HEK293 (cell line): Measurements from ENCODE around the gene UTP4.

Experiments used
- KLF9 ChIP-seq: fragments of 450-650 bp; formaldehyde crosslinking; IDR thresholded peaks from 2 replicates; pipeline ENCODE4 v1.5.1; 2016; ENCODE audit warnings: missing biosample characterization, missing genetic modification characterization, low read depth
- MEIS1 ChIP-seq: sonication (generic); formaldehyde crosslinking; IDR thresholded peaks from 2 replicates; pipeline ENCODE4 v1.8.1; 2022; ENCODE audit warnings: missing genetic modification reagents, mild to moderate bottlenecking, borderline replicate concordance
- PRDM10 ChIP-seq: fragments of 450-650 bp; formaldehyde crosslinking; IDR thresholded peaks from 2 replicates; pipeline ENCODE4 v1.5.1; 2016; ENCODE audit warnings: missing biosample characterization, missing genetic modification characterization
- ZBTB17 ChIP-seq: fragments of 450-650 bp; formaldehyde crosslinking; IDR thresholded peaks from 2 replicates; pipeline ENCODE4 v1.5.1; 2016; ENCODE audit warnings: missing biosample characterization, missing genetic modification characterization
- ZNF174 ChIP-seq: fragments of 450-650 bp; formaldehyde crosslinking; IDR thresholded peaks from 2 replicates; pipeline ENCODE4 v1.5.0; 2017; ENCODE audit warnings: missing biosample characterization, mild to moderate bottlenecking, missing genetic modification characterization
- ZNF24 ChIP-seq: fragments of 450-650 bp; formaldehyde crosslinking; IDR thresholded peaks from 2 replicates; pipeline ENCODE4 v1.5.1; 2016; ENCODE audit warnings: missing biosample characterization, missing genetic modification characterization
- ZNF350 ChIP-seq: fragments of 450-650 bp; formaldehyde crosslinking; IDR thresholded peaks from 2 replicates; pipeline ENCODE4 v1.5.0; 2017; ENCODE audit warnings: missing biosample characterization, mild to moderate bottlenecking, missing genetic modification characterization
- ZNF623 ChIP-seq: fragments of 450-650 bp; formaldehyde crosslinking; IDR thresholded peaks from 2 replicates; pipeline ENCODE4 v1.5.1; 2016; ENCODE audit warnings: missing biosample characterization, missing genetic modification characterization
- TF ChIP-seq, protein P1 (sequence below): fragments of 450-650 bp; formaldehyde crosslinking; optimal IDR thresholded peaks from 2 replicates; pipeline ENCODE3; 2016; ENCODE audit warnings: missing biosample characterization, mild to moderate bottlenecking, missing genetic modification characterization
- TF ChIP-seq, protein P2 (sequence below): fragments of 450-650 bp; formaldehyde crosslinking; IDR thresholded peaks from 2 replicates; pipeline ENCODE4 v1.5.1; 2016; ENCODE audit warnings: missing biosample characterization, missing genetic modification characterization
- TF ChIP-seq, protein P3 (sequence below): fragments of 450-650 bp; formaldehyde crosslinking; IDR thresholded peaks from 2 replicates; pipeline ENCODE4 v1.5.1; 2017; ENCODE audit warnings: missing biosample characterization, missing genetic modification characterization
- TF ChIP-seq, protein P4 (sequence below): fragments of 450-650 bp; formaldehyde crosslinking; IDR thresholded peaks from 2 replicates; pipeline ENCODE4 v1.5.1; 2017; ENCODE audit warnings: missing biosample characterization, missing genetic modification characterization

- TF ChIP-seq, protein P1, sequence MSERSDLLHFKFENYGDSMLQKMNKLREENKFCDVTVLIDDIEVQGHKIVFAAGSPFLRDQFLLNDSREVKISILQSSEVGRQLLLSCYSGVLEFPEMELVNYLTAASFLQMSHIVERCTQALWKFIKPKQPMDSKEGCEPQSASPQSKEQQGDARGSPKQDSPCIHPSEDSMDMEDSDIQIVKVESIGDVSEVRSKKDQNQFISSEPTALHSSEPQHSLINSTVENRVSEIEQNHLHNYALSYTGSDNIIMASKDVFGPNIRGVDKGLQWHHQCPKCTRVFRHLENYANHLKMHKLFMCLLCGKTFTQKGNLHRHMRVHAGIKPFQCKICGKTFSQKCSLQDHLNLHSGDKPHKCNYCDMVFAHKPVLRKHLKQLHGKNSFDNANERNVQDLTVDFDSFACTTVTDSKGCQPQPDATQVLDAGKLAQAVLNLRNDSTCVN (tag by site-specific recombination): no peak
- TF ChIP-seq, protein P2, sequence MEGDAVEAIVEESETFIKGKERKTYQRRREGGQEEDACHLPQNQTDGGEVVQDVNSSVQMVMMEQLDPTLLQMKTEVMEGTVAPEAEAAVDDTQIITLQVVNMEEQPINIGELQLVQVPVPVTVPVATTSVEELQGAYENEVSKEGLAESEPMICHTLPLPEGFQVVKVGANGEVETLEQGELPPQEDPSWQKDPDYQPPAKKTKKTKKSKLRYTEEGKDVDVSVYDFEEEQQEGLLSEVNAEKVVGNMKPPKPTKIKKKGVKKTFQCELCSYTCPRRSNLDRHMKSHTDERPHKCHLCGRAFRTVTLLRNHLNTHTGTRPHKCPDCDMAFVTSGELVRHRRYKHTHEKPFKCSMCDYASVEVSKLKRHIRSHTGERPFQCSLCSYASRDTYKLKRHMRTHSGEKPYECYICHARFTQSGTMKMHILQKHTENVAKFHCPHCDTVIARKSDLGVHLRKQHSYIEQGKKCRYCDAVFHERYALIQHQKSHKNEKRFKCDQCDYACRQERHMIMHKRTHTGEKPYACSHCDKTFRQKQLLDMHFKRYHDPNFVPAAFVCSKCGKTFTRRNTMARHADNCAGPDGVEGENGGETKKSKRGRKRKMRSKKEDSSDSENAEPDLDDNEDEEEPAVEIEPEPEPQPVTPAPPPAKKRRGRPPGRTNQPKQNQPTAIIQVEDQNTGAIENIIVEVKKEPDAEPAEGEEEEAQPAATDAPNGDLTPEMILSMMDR (tag by site-specific recombination): no peak
- TF ChIP-seq ZNF350 (tag by site-specific recombination) (no peak), ZBTB17 (tag by site-specific recombination) (no peak), PRDM10 (tag by site-specific recombination) (no peak), ZNF24 (tag by site-specific recombination) (no peak), MEIS1 (CRISPR knock-in tag) (no peak), ZNF174 (no peak), KLF9 (tag by site-specific recombination) (no peak), ZNF623 (tag by site-specific recombination) (no peak)
- TF ChIP-seq, protein P3, sequence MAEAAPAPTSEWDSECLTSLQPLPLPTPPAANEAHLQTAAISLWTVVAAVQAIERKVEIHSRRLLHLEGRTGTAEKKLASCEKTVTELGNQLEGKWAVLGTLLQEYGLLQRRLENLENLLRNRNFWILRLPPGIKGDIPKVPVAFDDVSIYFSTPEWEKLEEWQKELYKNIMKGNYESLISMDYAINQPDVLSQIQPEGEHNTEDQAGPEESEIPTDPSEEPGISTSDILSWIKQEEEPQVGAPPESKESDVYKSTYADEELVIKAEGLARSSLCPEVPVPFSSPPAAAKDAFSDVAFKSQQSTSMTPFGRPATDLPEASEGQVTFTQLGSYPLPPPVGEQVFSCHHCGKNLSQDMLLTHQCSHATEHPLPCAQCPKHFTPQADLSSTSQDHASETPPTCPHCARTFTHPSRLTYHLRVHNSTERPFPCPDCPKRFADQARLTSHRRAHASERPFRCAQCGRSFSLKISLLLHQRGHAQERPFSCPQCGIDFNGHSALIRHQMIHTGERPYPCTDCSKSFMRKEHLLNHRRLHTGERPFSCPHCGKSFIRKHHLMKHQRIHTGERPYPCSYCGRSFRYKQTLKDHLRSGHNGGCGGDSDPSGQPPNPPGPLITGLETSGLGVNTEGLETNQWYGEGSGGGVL (tag by site-specific recombination): no peak
- TF ChIP-seq, protein P4, sequence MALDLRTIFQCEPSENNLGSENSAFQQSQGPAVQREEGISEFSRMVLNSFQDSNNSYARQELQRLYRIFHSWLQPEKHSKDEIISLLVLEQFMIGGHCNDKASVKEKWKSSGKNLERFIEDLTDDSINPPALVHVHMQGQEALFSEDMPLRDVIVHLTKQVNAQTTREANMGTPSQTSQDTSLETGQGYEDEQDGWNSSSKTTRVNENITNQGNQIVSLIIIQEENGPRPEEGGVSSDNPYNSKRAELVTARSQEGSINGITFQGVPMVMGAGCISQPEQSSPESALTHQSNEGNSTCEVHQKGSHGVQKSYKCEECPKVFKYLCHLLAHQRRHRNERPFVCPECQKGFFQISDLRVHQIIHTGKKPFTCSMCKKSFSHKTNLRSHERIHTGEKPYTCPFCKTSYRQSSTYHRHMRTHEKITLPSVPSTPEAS: no peak
Measured at GRCh38 chr16:69199382-69199781, 66.9 kb downstream of the UTP4 start.
